H1 (cell line): Measurements from ENCODE around the gene STIM2.

Experiments
- ASH2L ChIP-seq: fragments of 200-600, 300-600 bp; sonication (generic); IDR thresholded peaks from one replicate; pipeline ENCODE4 v1.7.1; 2017; ENCODE audit warnings: low read length
- CTCF ChIP-seq, 3 experiments: IDR thresholded peaks; 1 replicate in 2 of 3; 2 replicates in 1 of 3; pipeline versions ENCODE4 v1.5.1 to v1.6.1; 2011; ENCODE audit warnings: low read length in 3 of 3, mild to moderate bottlenecking in 3 of 3, inconsistent platforms in 2 of 3, low read depth in 1 of 3, moderate library complexity in 1 of 3; ENCODE audit not compliant: insufficient read depth in 1 of 3; ENCODE audit errors: control extremely low read depth in 1 of 3
- EP300 ChIP-seq, 2 experiments: IDR thresholded peaks; 1 replicate in 1 of 2; 2 replicates in 1 of 2; pipeline ENCODE4 v1.6.1; 2011 to 2012; ENCODE audit warnings: low read depth in 2 of 2, low read length in 2 of 2, mild to moderate bottlenecking in 2 of 2, borderline replicate concordance in 1 of 2, inconsistent platforms in 1 of 2, moderate library complexity in 1 of 2
- TCF12 ChIP-seq: IDR thresholded peaks from 2 replicates; pipeline ENCODE4 v1.6.1; 2011; ENCODE audit warnings: low read depth, mild to moderate bottlenecking, low read length

- no peak for TF ChIP-seq EP300 (IDR thresholded peaks at IDR 0.05; ENCODE audit: borderline replicate concordance in 1 of 2, low read depth in 2 of 2, low read length in 2 of 2)
- TF ChIP-seq TCF12: no peak
- TF ChIP-seq ASH2L: no peak
- no peak for TF ChIP-seq CTCF (IDR thresholded peaks at IDR 0.05; ENCODE audit: control extremely low read depth in 1 of 3, insufficient read depth in 1 of 3, low read depth in 1 of 3, low read length in 3 of 3)
Observed at GRCh38 chr4:26839534-26839951, 21.1 kb upstream of the STIM2 start.
